ENCODE data around the gene GPANK1.

- TF ChIP-seq EZH2 (IDR thresholded peaks at IDR 0.05) = no peak
- TF ChIP-seq CTCF (IDR thresholded peaks at IDR 0.05) = no peak
Measured at GRCh38 chr6:31658983-31659648, 5.7 kb downstream of the GPANK1 start.

Measured in neural progenitor cell (in vitro differentiated cells).